NB4 (cell line): Measurements from ENCODE around the gene IMP3.

Experiments
- CTCF ChIP-seq: IDR thresholded peaks from one replicate; pipeline ENCODE4 v1.5.1; 2012; ENCODE audit warnings: low read depth, low read length
- MYC ChIP-seq: IDR thresholded peaks from 2 replicates; pipeline ENCODE4 v1.6.1; 2011; ENCODE audit warnings: low read depth, low read length
- POLR2A ChIP-seq: IDR thresholded peaks from 2 replicates; pipeline ENCODE4 v1.6.1; 2011; ENCODE audit warnings: mild to moderate bottlenecking; ENCODE audit not compliant: insufficient read length; ENCODE audit errors: extremely low read depth

GRCh38 chr15:75662823-75663519 is 22.9 kb upstream of the IMP3 start:
- no peak for TF ChIP-seq POLR2A
- no peak for TF ChIP-seq CTCF
- no peak for TF ChIP-seq MYC
